Measurements from ENCODE around the gene SULT2B1.
"Not testable (repeated sequence)": the region's sequence is repeated elsewhere in the genome, so short reads cannot be mapped to it uniquely, and the experiment has no call there.

Gene SULT2B1

DNA sequence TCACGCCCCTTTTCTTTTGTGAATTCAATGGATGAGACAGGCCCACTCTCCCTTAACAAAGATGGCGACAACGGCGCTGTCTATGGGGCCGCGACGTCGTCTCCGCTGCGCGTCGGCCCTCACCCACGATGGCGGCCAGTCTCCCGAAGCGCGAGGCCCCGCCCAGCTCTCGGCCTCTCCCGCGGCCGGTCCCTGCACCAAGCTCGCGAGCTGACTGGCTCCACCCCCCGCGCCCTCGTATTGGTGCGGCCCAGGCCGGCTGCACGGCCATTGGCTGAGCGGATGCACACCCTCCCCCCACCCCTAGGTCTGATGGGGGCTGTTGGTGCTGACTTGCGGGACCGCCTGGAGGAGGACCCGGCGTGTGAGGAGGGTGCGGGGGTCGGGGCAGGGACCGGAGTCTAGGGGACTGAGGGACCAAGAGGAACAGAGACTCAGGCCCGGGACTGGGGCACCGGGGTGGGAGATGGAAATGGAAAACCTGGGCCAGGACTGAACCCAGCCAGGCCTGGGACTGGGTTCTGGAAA, 72.2 kb downstream of the SULT2B1 start:
- DNase-seq: peak; percentile 99

- no peak for DNase-seq
Measured at GRCh38 chr19:48624791-48625723, 73.1 kb downstream of the SULT2B1 start.

GRCh38 chr19:48625891-48626327, 73.9 kb downstream of the SULT2B1 start:
- no peak for DNase-seq

- DNase-seq: no peak
Measured at GRCh38 chr19:48627201-48627864, 75.4 kb downstream of the SULT2B1 start.

DNA sequence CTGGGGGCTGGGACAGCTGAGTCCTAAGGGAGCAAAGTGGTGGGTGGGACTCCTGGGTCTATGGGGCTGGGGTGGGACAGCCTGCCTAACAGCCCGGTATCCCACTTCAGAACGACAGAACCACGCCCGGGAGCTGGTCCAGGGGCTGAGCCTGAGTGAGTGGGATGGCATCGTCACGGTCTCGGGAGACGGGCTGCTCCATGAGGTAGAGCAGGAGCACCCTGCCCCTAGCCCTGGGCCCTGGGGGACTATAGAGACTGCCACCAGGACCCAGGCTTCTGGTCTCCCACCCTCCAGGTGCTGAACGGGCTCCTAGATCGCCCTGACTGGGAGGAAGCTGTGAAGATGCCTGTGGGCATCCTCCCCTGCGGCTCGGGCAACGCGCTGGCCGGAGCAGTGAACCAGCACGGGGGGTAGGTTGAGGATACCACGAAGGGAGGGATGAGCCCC, 75.9 kb downstream of the SULT2B1 start:
- no peak for DNase-seq

GRCh38 chr19:48628486-48629296, 76.7 kb downstream of the SULT2B1 start:
- no peak for DNase-seq

DNA sequence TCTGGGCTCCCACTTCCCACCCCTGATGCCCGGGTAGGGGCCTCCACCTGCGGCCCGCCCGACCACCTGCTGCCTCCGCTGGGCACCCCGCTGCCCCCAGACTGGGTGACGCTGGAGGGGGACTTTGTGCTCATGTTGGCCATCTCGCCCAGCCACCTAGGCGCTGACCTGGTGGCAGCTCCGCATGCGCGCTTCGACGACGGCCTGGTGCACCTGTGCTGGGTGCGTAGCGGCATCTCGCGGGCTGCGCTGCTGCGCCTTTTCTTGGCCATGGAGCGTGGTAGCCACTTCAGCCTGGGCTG, 77.3 kb downstream of the SULT2B1 start:
- no peak for DNase-seq

GRCh38 chr19:48629599-48630295, 77.8 kb downstream of the SULT2B1 start:
- no peak for DNase-seq

- no peak for DNase-seq
Measured at GRCh38 chr19:48630296-48631063, 78.5 kb downstream of the SULT2B1 start.

DNA sequence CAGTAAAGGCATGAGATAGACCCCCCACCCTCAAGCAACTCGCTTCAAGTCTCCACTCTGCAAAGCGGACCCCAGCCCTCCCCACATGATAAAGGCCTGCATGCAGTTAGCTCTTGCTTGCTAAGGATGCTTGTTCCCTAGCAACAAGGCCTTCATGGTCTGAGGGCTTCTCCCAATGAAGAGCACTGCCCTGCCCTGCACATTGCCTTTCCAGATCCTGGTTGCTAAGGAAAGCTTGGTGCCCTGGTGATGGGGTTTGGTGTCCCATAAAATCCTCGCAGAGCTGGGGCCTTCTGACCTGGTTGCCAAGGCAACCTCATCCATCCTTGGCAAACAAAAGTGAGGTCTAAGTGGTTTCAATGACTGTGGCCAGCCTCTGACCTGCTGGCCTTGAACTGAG, 79.3 kb downstream of the SULT2B1 start:
- DNase-seq: no peak

- DNase-seq: not testable (repeated sequence)
Measured at GRCh38 chr19:48632286-48632685, 80.3 kb downstream of the SULT2B1 start.

GRCh38 chr19:48632692-48633147, 80.7 kb downstream of the SULT2B1 start:
- no peak for DNase-seq

GRCh38 chr19:48633148-48634035, 81.4 kb downstream of the SULT2B1 start:
- peak in 1 of 2 experiments; percentile 32 for DNase-seq

- no peak for DNase-seq
Measured at GRCh38 chr19:48634036-48634342, 82.0 kb downstream of the SULT2B1 start.

GRCh38 chr19:48634424-48635262, 82.7 kb downstream of the SULT2B1 start:
- peak; percentile 88 to 98 for DNase-seq

GRCh38 chr19:48635263-48635965, 83.4 kb downstream of the SULT2B1 start:
- peak in 1 of 2 experiments; percentile 81 for DNase-seq

GRCh38 chr19:48635966-48636858, 84.2 kb downstream of the SULT2B1 start:
- DNase-seq: peak in 1 of 2 experiments; percentile 38
